Sigmoid colon (tissue), 4 donors: ENCODE results near the gene TRIB2.

Source experiments
- CTCF ChIP-seq, 4 experiments: fragments of 450-650 bp in 3 of 4; fragments of 200-600 bp in 1 of 4; IDR thresholded peaks; one replicate each; pipeline ENCODE4 v1.5.1; 2016 to 2019; ENCODE audit warnings: antibody characterized with exemption in 4 of 4, mild to moderate bottlenecking in 3 of 4, moderate library complexity in 2 of 4
- EP300 ChIP-seq, 4 donors: sonication (generic); formaldehyde crosslinking; IDR thresholded peaks; one replicate each; pipeline ENCODE4 v1.6.1; 2017; ENCODE audit warnings: antibody characterized with exemption in 4 of 4
- POLR2A ChIP-seq, 2 donors: fragments of 450-650 bp; IDR thresholded peaks; one replicate each; pipeline ENCODE4 v1.6.1; 2016; ENCODE audit warnings: antibody characterized with exemption in 2 of 2, mild to moderate bottlenecking in 2 of 2, moderate library complexity in 2 of 2

DNA sequence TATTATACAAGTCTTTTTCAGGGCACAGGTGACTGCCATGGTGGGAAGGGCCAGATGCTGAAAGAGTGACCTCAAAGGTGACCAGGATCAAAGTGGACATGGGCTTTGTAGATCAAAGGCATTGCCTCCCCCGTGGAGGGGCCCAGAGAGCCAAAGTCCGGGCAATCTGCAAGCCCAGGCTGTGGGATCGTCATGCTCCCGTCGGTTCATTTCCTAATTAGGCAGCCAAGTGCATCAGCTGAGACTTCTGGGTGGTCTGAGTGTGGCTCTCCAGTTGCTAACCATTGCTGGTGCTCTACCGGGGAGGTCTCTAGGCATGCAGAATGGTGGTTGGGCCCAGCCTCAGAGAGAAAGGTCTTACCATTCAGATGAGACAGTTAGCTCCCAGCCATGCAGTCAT, 61.6 kb downstream of the TRIB2 start:
- TF ChIP-seq CTCF (IDR thresholded peaks at IDR 0.05) (no peak), POLR2A (IDR thresholded peaks at IDR 0.05) (no peak), EP300 (IDR thresholded peaks at IDR 0.05) (no peak)
